ENCODE measurements around the gene AURKAIP1. TPM values are rescaled to one million over a fixed set of nuclear protein-coding genes. Genes with fewer than 3 reads are reported as not detected.

AURKAIP1 gene
- total and polyA plus RNA-seq, 9 of the 15 experiments (the other 6 are each of a cell fraction or from before 2014, with no cell fraction given) = 7.8 to 478 (median 92.0) TPM

DNA sequence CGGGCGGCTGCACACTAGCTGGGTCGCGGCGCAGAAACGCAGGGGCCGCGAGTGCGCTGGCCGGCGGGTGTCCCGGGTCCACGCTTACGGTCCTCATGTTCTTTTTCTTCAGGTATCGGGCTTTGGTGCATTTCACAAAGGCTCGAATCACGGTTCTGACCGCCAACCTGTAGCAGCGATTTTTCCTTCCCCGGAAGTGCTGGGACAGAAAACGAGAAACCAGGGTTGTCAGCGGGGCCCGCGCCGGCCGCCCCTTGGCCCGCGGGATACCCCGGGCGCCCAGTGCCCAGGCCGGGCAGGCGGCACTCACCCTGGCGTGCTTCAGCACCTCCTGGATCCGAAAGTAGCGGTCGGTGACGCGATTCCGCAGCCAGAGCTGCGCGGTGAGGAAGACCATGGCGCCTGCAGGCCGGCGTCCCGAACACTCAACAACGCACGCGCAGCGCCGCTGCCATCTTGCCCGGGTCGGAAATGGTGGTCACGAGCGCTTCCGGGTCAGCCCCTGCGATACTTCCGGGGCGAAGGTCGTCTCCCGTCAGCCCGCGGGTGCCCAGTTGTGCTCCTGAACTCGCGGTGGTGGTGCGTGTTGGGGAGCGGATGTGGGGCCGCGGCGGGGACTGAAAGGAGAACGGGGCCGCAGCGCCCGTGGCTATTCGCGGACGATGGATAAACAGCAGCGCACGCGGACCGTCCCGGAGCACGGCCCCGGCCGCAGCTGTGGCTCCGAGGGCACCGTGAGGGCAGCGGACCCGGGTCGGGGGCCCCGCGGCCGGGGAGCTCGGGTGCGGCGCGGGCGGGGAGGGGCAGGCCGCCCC is 32.0 kb upstream of the AURKAIP1 start, which contains the start of gene MRPL20 (continued):
- TF ChIP-seq CREB1 (IDR thresholded peaks at IDR 0.05) = peak; percentile 69
- TF ChIP-seq CREB1 (CRISPR knock-in tag; IDR thresholded peaks at IDR 0.05) = peak; percentile 88
- peak; percentile 100 for TF ChIP-seq GABPA (tag; conservative IDR thresholded peaks at IDR 0.05; ENCODE audit: low read depth)
- TF ChIP-seq PHF21A (IDR thresholded peaks at IDR 0.05; ENCODE audit: borderline replicate concordance, low read depth) = no peak
- no peak for TF ChIP-seq TAL1 (IDR thresholded peaks at IDR 0.05)
- TF ChIP-seq MAX (CRISPR knock-in tag; IDR thresholded peaks at IDR 0.05) = peak; percentile 95
- peak; percentile 95 for TF ChIP-seq POLR2AphosphoS2 (IDR thresholded peaks at IDR 0.05; ENCODE audit: low read length)
- peak; percentile 89 for TF ChIP-seq MXI1 (IDR thresholded peaks at IDR 0.05; ENCODE audit: low read depth, low read length)
- no peak for TF ChIP-seq LEF1 (IDR thresholded peaks at IDR 0.05)
- TF ChIP-seq FOXK1 (CRISPR knock-in tag; IDR thresholded peaks at IDR 0.05; ENCODE audit: borderline replicate concordance) = no peak
- TF ChIP-seq EP300 (IDR thresholded peaks at IDR 0.05; ENCODE audit: low read length) = no peak; the same call in 1 of the 2 replicates
- peak; percentile 81 for TF ChIP-seq FUS (optimal IDR thresholded peaks at IDR 0.05; ENCODE audit: low read depth, low read length)
- no peak for TF ChIP-seq ZFP91 (CRISPR knock-in tag; IDR thresholded peaks at IDR 0.05)
- no peak for TF ChIP-seq TCF3 (CRISPR knock-in tag; IDR thresholded peaks at IDR 0.05)
- no peak for TF ChIP-seq SMARCA4 (IDR thresholded peaks at IDR 0.05)
- TF ChIP-seq GTF2E2 (tag; IDR thresholded peaks at IDR 0.05) = peak; percentile 98
- no peak for TF ChIP-seq ZNF668 (CRISPR knock-in tag; IDR thresholded peaks at IDR 0.05)
- peak; percentile 85; the same call in 1 of the 2 replicates for TF ChIP-seq SRSF1 (IDR thresholded peaks at IDR 0.05; ENCODE audit: low read depth, low read length)
- TF ChIP-seq ELK3 (CRISPR knock-in tag; IDR thresholded peaks at IDR 0.05) = no peak
- TF ChIP-seq BRD4 (IDR thresholded peaks at IDR 0.05) = peak; percentile 95
- TF ChIP-seq RBBP5 (IDR thresholded peaks at IDR 0.05; ENCODE audit: borderline replicate concordance, insufficient read depth, low read length, poor library complexity, severe bottlenecking) = peak; percentile 94
- TF ChIP-seq ZC3H8 (IDR thresholded peaks at IDR 0.05) = no peak
- no peak for TF ChIP-seq MYBL2 (IDR thresholded peaks at IDR 0.05; ENCODE audit: low read depth)
- TF ChIP-seq MYBL2 (CRISPR knock-in tag; IDR thresholded peaks at IDR 0.05; ENCODE audit: borderline replicate concordance) = no peak
- no peak for TF ChIP-seq HINFP (tag; conservative IDR thresholded peaks at IDR 0.05; ENCODE audit: low read depth)
- TF ChIP-seq ZNF41 (CRISPR knock-in tag; conservative IDR thresholded peaks at IDR 0.05) = no peak
- TF ChIP-seq SRSF9 (IDR thresholded peaks at IDR 0.05; ENCODE audit: borderline replicate concordance, low read depth, low read length) = no peak

All from K562 (cell line).